HL-60 (cell line): ENCODE measurements around the gene ABCC11.

ENCODE experiments used
- CTCF ChIP-seq: IDR thresholded peaks from one replicate; pipeline ENCODE4 v1.5.1; 2011; ENCODE audit warnings: low read length, control low read depth, inconsistent platforms; ENCODE audit not compliant: insufficient read depth
- POLR2AphosphoS5 ChIP-seq: IDR thresholded peaks from 2 replicates; pipeline ENCODE4 v1.6.1; 2012; ENCODE audit warnings: low read depth

- TF ChIP-seq CTCF: no peak
- no peak for TF ChIP-seq POLR2AphosphoS5
Observed at GRCh38 chr16:48262631-48263030, 15.3 kb upstream of the ABCC11 start.
